ENCODE results near the gene HABP2. TPM values are rescaled to one million over a fixed set of nuclear protein-coding genes. Genes with fewer than 3 reads are reported as not detected.

Gene HABP2
- total RNA-seq, 1 donor from 2014 or later: 112 TPM

GRCh38 chr10:113573368-113573767, 20.5 kb downstream of the HABP2 start:
- TF ChIP-seq CTCF (IDR thresholded peaks at IDR 0.05; ENCODE audit: unreplicated experiment): no peak
- Mint-ChIP-seq H3K27me3 (no peaks in the 10 kb centered on the region), H3K4me1 (ENCODE audit: low read depth) (peaks cover 7% of the 10 kb centered on the region), H3K9me3 (ENCODE audit: low read depth) (no peaks in the 10 kb centered on the region), H3K27ac (no peak overlapping the region), H3K4me3 (ENCODE audit: low read depth) (no peak overlapping the region), H3K36me3 (ENCODE audit: insufficient read depth) (peaks cover 26% of the 10 kb centered on the region)
- no peak for DNase-seq (ENCODE audit: low spot score, unreplicated experiment)

GRCh38 chr10:113576852-113577251, 24.0 kb downstream of the HABP2 start:
- H3K27me3 Mint-ChIP-seq: no peaks in the 10 kb centered on the region
- H3K36me3 Mint-ChIP-seq (ENCODE audit: insufficient read depth): peaks cover 33% of the 10 kb centered on the region
- DNase-seq (ENCODE audit: low spot score, unreplicated experiment): no peak
- no peak for TF ChIP-seq CTCF (IDR thresholded peaks at IDR 0.05; ENCODE audit: unreplicated experiment)
- no peaks in the 10 kb centered on the region for H3K9me3 Mint-ChIP-seq (ENCODE audit: low read depth)
- peaks cover 7% of the 10 kb centered on the region for H3K4me1 Mint-ChIP-seq (ENCODE audit: low read depth)
- H3K4me3 Mint-ChIP-seq (ENCODE audit: low read depth): no peak overlapping the region
- H3K27ac Mint-ChIP-seq: no peak overlapping the region

- H3K27me3 Mint-ChIP-seq: no peaks in the 10 kb centered on the region
- DNase-seq (ENCODE audit: low spot score, unreplicated experiment): no peak
- no peak for TF ChIP-seq CTCF (IDR thresholded peaks at IDR 0.05; ENCODE audit: unreplicated experiment)
- peaks cover 29% of the 10 kb centered on the region for H3K36me3 Mint-ChIP-seq (ENCODE audit: insufficient read depth)
- H3K27ac Mint-ChIP-seq: no peak overlapping the region
- no peaks in the 10 kb centered on the region for H3K4me1 Mint-ChIP-seq (ENCODE audit: low read depth)
- no peak overlapping the region for H3K4me3 Mint-ChIP-seq (ENCODE audit: low read depth)
- H3K9me3 Mint-ChIP-seq (ENCODE audit: low read depth): no peaks in the 10 kb centered on the region
These were observed 25.9 kb downstream of the HABP2 start for GRCh38 chr10:113578773-113579172.

- Mint-ChIP-seq H3K9me3 (ENCODE audit: low read depth) (no peaks in the 10 kb centered on the region), H3K36me3 (ENCODE audit: insufficient read depth) (peaks cover 44% of the 10 kb centered on the region), H3K27ac (no peak overlapping the region), H3K27me3 (no peaks in the 10 kb centered on the region), H3K4me1 (ENCODE audit: low read depth) (no peaks in the 10 kb centered on the region), H3K4me3 (ENCODE audit: low read depth) (no peak overlapping the region)
- no peak for TF ChIP-seq CTCF (IDR thresholded peaks at IDR 0.05; ENCODE audit: unreplicated experiment)
- DNase-seq (ENCODE audit: low spot score, unreplicated experiment): no peak
These were observed 28.2 kb downstream of the HABP2 start for GRCh38 chr10:113581092-113581491.

GRCh38 chr10:113583571-113583970, 30.7 kb downstream of the HABP2 start:
- Mint-ChIP-seq H3K36me3 (ENCODE audit: insufficient read depth) (peaks cover 38% of the 10 kb centered on the region), H3K4me1 (ENCODE audit: low read depth) (peaks cover 2% of the 10 kb centered on the region), H3K27ac (no peak overlapping the region), H3K4me3 (ENCODE audit: low read depth) (no peak overlapping the region), H3K9me3 (ENCODE audit: low read depth) (no peaks in the 10 kb centered on the region), H3K27me3 (no peaks in the 10 kb centered on the region)
- no peak for DNase-seq (ENCODE audit: low spot score, unreplicated experiment)
- TF ChIP-seq CTCF (IDR thresholded peaks at IDR 0.05; ENCODE audit: unreplicated experiment): no peak
